Stimulated activated CD8-positive, alpha-beta memory T cell treated with anti-CD3 and anti-CD28 coated beads, Interleukin-7, amount 100 ng/mL, for 24 hours (primary cell): ENCODE results near the gene SPINT4.
"Not testable (repeated sequence)": the region's sequence is repeated elsewhere in the genome, so short reads cannot be mapped to it uniquely, and the experiment has no call there.

Source experiments
- DNase-seq: peaks from one replicate; pipeline ENCODE4 v3.0.0-alpha.2; 2020; ENCODE audit warnings: low read depth

SPINT4 gene

GRCh38 chr20:45722047-45722446, at the start of gene SPINT4:
Gene SPINT4, plus strand, starts transcription at chr20:45722347. Its CDS starts 21 bp downstream, at chr20:45722368.
- no peak for DNase-seq

DNA sequence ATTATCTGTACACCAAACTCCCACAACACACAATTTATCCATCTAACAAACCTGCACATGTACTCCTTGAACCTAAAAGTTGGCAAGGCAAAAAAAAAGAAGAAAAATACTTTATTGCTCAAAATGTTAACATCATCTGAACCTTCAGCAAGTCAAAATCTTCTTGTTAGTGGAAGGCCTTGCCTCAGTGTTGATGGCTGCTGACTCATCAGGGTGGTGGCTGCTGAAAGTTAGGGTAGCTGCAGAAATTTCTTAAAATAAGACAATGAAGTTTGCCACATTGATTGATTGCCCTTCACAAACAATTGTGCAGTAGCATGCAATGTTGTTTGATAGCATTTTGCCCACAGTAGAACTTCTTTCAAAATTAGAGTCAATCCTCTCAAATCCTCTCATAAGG, 49.4 kb upstream of the SPINT4 start:
- no peak for DNase-seq

GRCh38 chr20:45679650-45680049, 42.5 kb upstream of the SPINT4 start:
- DNase-seq = no peak

DNA sequence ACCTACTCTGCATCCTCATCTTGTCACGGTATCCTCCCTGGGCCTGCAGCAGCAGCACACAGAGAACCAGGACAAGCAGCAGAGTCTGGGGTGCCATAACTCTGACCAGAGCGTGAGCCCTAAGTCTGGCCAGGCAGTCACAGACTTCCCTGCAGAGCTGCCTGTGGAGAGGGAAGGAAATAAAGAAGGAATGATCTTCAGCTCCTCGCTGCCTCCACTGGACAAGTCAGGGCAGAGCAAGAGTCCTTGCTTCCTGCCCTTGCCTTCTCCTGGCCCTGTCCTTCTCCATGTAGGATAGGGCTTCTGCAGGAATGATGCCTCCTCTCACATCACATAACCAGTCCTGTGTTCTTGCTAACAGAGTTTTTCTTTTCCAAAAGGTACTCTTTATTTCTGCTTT, 36.3 kb upstream of the SPINT4 start:
- DNase-seq = no peak

DNA sequence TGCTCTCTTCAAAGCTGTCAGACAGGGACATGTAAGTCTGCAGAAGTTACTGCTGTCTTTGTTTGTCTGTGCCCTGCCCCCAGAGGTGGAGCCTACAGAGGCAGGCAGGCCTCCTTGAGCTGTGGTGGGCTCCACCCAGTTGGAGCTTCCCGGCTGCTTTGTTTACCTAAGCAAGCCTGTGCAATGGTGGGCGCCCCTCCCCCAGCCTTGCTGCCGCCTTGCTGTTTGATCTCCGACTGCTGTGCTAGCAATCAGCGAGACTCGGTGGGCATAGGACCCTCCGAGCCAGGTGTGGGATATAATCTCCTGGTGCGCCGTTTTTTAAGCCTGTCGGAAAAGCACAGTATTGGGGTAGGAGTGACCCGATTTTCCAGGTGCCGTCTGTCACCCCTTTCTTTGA, 28.8 kb upstream of the SPINT4 start:
- not testable (repeated sequence) for DNase-seq

GRCh38 chr20:45695496-45695895, 26.7 kb upstream of the SPINT4 start:
- no peak for DNase-seq

DNA sequence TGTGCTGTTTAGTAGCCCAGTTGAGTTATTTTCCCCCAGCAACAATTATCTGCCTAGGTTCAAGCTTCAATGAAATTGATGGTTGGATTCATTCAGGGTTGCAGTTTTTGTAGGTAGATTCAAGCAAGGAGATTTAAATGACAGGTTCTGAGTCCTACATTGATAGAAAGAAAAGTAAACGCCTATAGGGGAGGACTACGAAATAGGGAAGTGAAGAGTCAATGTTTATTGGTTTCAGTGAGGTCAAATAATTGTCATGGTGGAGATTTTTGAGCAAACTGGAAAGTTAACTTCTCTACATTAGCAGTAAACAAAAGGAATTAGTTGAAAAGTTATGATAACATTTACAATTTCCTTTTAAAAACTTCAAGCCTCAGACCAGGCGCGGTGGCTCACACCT, 21.0 kb upstream of the SPINT4 start:
- no peak for DNase-seq

- no peak for DNase-seq
Observed at GRCh38 chr20:45701873-45702272, 20.3 kb upstream of the SPINT4 start, which contains the start of gene WFDC13. Gene WFDC13, plus strand, starts transcription at chr20:45702038. Its CDS starts 86 bp downstream, at chr20:45702124.

DNA sequence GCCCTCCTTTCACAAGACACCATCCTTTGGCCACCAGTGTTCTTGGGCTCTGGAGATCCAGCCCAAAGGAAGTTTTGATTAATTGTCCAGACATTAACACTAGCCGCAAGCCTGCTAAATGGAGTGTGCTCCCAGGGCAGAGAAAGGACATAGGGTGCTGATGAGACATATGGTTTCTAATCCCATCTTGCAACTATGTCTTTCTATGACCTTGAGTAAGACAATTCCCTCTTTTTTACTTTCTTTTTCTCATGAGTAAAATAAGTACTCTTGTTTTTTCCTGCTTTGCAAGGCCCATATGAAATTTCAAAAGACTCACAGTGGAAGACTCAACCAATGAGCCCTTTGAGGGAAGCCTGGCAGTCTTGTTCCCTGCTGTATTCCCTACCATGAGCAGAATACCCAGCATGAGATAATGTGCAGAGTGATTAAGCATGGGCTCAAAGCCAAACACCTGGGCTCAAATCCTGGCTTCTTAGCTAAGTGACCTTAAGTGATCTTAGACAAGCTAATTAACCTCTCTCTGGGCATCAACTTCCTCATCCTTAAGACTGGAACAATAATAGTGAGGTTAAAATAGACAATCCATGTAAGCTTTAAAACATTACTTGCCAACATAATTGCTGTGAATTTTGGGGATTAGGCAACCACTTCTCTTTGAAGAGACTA, 17.0 kb upstream of the SPINT4 start, which contains the start of gene WFDC10B:
Gene WFDC10B, minus strand, starts transcription at position 51 of the 669 bp plus-strand sequence. CDS start 19,027 bp downstream, outside the sequence.
- no peak for DNase-seq

GRCh38 chr20:45716141-45716688, 5.9 kb upstream of the SPINT4 start:
- not testable (repeated sequence) for DNase-seq

GRCh38 chr20:45725134-45725533, 3.0 kb downstream of the SPINT4 start:
- no peak for DNase-seq

DNA sequence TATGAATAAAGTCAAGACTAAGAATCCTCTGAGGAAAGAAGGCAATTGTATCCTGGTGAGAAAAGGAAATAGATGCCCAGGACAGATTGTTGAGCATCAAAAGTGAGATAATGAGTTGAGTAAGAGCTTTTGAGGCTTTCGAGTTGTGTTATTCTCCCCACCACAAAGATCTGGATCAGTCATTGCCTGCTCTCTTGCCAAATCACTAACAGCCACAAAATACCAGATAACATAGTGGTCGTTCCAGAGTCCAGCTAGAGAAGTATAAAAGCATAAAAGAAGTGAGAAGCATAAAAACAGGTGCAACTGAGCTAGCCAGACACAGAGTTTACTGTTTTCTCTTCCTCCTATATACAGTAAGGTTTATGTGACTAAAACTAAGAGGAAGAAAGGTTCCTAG, 4.9 kb downstream of the SPINT4 start:
- no peak for DNase-seq

GRCh38 chr20:45732199-45732598, 10.1 kb downstream of the SPINT4 start:
- DNase-seq = no peak

DNA sequence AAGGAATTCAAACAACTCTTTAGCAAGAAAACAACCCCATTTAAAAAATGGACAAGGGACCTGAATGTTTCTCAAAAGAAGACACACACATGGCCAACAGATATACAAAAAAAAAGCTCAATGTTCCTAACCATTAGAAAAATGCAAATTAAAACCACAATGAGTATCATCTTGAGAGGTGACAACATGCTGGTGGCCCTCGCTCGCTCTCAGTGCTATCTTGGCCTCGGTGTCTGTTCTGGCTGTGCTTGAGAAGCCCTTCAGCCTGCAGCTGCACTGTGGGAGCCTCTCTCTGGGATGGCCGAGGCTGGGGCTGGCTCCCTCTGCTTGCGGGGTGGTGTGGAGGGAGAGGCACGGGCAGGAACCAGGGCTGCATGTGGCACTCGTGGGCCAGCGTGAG, 13.4 kb downstream of the SPINT4 start:
- no peak for DNase-seq

DNA sequence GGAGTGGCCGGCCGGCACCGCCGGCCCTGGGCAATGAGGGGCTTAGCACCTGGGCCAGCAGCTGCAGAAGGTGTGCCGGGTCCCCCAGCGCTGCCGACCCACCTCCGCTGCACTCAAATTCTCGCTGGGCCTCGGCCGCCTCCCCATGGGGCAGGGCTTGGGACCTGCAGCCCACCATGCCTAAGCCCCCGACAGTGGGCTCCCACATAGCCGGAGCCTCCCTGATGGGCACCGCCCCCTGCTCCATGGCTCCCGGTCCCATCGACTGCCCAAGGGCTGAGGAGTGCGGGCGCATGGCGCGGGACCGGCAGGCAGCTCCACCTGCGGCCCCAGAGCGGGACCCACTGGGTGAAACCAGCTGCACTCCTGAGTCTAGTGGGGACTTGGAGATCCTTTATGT, 13.8 kb downstream of the SPINT4 start:
- no peak for DNase-seq

- no peak for DNase-seq
Observed at GRCh38 chr20:45742596-45742995, 20.4 kb downstream of the SPINT4 start.

- no peak for DNase-seq
Observed at GRCh38 chr20:45745015-45745414, 22.9 kb downstream of the SPINT4 start.

DNA sequence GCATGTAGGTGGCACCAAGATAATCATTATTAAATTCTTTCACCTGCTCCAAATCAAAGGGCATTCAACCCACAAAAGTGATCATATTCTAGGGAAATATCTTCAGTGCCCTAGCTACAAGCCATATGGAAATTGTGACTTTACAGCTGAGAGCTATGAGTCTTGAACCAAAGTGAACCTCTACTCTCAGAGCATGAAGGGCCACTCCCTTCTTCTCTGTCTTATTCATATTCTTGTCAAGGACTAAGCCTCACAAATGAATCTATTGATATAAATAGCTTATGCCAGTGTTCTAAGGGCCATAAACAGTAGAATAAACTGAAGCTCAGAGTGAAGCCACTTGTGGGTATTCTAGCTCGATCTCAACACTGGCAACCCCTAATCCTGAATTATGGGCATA, 29.6 kb downstream of the SPINT4 start:
- DNase-seq = no peak

DNA sequence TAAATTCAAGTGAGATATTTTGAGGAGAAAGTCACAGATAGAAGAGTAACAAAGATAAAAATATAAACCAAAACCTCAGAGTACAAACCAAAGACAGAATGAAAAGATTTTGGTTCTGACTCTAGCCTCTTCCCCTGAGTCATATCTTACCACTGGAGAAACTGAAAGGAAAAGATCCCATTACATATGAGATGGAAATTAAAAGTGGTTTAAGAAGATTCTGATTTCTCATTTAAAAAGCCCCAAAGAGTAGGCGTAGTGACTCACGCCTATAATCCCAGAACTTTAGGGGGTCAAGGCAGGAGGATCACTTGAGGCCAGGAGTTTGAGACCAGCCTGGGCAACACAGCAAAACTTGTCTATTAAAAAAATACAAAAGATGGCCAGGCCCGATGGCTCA, 30.6 kb downstream of the SPINT4 start:
- no peak for DNase-seq

- no peak for DNase-seq
Observed at GRCh38 chr20:45758096-45758495, 35.9 kb downstream of the SPINT4 start.

GRCh38 chr20:45759921-45760320, 37.8 kb downstream of the SPINT4 start:
- DNase-seq = not testable (repeated sequence)

DNA sequence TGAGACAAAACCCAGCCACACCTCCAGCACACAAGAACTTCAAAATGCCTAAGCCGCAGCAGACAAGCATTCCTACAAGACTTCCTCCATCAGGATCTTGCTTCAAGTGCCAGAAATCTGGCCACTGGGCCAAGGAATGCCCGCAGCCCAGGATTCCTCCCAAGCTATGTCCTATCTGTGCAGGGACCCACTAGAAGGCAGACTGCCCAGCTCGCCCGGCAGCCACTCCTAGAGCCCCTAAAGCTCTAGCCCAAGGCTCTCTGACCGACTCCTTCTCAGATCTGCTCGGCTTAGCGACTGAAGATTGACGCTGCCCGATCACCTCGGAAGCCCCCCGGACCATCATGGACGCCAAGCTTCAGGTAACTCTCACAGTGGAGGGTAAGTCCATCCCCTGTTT, 39.8 kb downstream of the SPINT4 start:
- not testable (repeated sequence) for DNase-seq

DNA sequence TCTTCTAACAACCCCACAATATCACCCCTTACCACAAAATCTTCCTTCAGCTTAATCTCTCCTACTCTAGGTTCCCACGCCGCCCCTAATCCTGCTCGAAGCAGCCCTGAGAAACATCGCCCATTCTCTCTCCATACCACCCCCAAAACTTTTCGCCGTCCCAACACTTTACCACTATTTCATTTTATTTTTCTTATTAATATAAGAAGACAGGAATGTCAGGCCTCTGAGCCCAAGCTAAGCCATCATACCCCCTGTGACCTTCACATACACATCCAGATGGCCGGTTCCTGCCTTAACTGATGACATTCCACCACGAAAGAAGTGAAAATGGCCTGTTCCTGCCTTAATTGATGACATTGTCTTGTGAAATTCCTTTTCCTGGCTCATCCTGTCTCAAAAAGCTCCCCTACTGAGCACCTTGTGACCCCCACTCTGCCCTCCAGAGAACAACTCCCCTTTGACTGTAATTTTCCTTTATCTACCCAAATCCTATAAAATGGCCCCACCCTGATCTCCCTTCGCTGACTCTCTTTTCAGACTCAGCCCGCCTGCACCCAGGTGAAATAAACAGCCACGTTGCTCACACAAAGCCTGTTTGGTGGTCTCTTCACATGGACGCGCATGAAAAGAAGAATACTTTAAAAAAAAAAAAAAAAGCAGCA, 42.6 kb downstream of the SPINT4 start:
- not testable (repeated sequence) for DNase-seq
